ENCODE data around the gene LRRTM3.

GRCh38 chr10:66880292-66880691 lies 45.5 kb upstream of the LRRTM3 start:
- TF ChIP-seq REST (tag by site-specific recombination; IDR thresholded peaks at IDR 0.05) (no peak), EGR2 (tag by site-specific recombination; IDR thresholded peaks at IDR 0.05; ENCODE audit: low read depth) (no peak), PATZ1 (tag by site-specific recombination; IDR thresholded peaks at IDR 0.05) (no peak), ZNF214 (tag by site-specific recombination; IDR thresholded peaks at IDR 0.05; ENCODE audit: borderline replicate concordance) (no peak), ZNF248 (tag by site-specific recombination; IDR thresholded peaks at IDR 0.05) (no peak), HOXA7 (CRISPR knock-in tag; IDR thresholded peaks at IDR 0.05; ENCODE audit: borderline replicate concordance) (no peak), ZNF24 (tag by site-specific recombination; IDR thresholded peaks at IDR 0.05) (no peak), ZNF266 (tag by site-specific recombination; IDR thresholded peaks at IDR 0.05; ENCODE audit: low read depth) (no peak), ZNF549 (tag by site-specific recombination; IDR thresholded peaks at IDR 0.05) (no peak), ZNF138 (tag by site-specific recombination; IDR thresholded peaks at IDR 0.05; ENCODE audit: borderline replicate concordance) (no peak)
- TF ChIP-seq, protein P1, sequence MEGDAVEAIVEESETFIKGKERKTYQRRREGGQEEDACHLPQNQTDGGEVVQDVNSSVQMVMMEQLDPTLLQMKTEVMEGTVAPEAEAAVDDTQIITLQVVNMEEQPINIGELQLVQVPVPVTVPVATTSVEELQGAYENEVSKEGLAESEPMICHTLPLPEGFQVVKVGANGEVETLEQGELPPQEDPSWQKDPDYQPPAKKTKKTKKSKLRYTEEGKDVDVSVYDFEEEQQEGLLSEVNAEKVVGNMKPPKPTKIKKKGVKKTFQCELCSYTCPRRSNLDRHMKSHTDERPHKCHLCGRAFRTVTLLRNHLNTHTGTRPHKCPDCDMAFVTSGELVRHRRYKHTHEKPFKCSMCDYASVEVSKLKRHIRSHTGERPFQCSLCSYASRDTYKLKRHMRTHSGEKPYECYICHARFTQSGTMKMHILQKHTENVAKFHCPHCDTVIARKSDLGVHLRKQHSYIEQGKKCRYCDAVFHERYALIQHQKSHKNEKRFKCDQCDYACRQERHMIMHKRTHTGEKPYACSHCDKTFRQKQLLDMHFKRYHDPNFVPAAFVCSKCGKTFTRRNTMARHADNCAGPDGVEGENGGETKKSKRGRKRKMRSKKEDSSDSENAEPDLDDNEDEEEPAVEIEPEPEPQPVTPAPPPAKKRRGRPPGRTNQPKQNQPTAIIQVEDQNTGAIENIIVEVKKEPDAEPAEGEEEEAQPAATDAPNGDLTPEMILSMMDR (tag by site-specific recombination; IDR thresholded peaks at IDR 0.05), result no peak
- TF ChIP-seq, protein P2, sequence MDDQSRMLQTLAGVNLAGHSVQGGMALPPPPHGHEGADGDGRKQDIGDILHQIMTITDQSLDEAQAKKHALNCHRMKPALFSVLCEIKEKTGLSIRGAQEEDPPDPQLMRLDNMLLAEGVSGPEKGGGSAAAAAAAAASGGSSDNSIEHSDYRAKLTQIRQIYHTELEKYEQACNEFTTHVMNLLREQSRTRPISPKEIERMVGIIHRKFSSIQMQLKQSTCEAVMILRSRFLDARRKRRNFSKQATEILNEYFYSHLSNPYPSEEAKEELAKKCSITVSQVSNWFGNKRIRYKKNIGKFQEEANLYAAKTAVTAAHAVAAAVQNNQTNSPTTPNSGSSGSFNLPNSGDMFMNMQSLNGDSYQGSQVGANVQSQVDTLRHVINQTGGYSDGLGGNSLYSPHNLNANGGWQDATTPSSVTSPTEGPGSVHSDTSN (CRISPR knock-in tag; IDR thresholded peaks at IDR 0.05), result no peak

Data from HEK293 (cell line).